GM12865 (cell line): ENCODE results near the gene HDHD5.

ENCODE experiments used
- DNase-seq: peaks from one replicate; pipeline ENCODE4 v3.0.0; 2010; ENCODE audit warnings: low read depth
- H3K4me3 ChIP-seq: 2 replicates; pipeline ENCODE4 v1.5.1; 2011; ENCODE audit warnings: mild to moderate bottlenecking, low read depth, low read length, control low read depth
- TF ChIP-seq, protein P1 (sequence below): IDR thresholded peaks from 2 replicates; pipeline ENCODE4 v1.5.1; 2011; ENCODE audit warnings: low read length, control low read depth, low read depth, inconsistent platforms; ENCODE audit not compliant: insufficient read depth; ENCODE audit errors: missing control alignments

The HDHD5 gene

GRCh38 chr22:17143101-17143500 lies 16.0 kb downstream of the HDHD5 start:
- DNase-seq: no peak
- TF ChIP-seq, protein P1, sequence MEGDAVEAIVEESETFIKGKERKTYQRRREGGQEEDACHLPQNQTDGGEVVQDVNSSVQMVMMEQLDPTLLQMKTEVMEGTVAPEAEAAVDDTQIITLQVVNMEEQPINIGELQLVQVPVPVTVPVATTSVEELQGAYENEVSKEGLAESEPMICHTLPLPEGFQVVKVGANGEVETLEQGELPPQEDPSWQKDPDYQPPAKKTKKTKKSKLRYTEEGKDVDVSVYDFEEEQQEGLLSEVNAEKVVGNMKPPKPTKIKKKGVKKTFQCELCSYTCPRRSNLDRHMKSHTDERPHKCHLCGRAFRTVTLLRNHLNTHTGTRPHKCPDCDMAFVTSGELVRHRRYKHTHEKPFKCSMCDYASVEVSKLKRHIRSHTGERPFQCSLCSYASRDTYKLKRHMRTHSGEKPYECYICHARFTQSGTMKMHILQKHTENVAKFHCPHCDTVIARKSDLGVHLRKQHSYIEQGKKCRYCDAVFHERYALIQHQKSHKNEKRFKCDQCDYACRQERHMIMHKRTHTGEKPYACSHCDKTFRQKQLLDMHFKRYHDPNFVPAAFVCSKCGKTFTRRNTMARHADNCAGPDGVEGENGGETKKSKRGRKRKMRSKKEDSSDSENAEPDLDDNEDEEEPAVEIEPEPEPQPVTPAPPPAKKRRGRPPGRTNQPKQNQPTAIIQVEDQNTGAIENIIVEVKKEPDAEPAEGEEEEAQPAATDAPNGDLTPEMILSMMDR: no peak
- H3K4me3 ChIP-seq: no peak overlapping the region

DNA sequence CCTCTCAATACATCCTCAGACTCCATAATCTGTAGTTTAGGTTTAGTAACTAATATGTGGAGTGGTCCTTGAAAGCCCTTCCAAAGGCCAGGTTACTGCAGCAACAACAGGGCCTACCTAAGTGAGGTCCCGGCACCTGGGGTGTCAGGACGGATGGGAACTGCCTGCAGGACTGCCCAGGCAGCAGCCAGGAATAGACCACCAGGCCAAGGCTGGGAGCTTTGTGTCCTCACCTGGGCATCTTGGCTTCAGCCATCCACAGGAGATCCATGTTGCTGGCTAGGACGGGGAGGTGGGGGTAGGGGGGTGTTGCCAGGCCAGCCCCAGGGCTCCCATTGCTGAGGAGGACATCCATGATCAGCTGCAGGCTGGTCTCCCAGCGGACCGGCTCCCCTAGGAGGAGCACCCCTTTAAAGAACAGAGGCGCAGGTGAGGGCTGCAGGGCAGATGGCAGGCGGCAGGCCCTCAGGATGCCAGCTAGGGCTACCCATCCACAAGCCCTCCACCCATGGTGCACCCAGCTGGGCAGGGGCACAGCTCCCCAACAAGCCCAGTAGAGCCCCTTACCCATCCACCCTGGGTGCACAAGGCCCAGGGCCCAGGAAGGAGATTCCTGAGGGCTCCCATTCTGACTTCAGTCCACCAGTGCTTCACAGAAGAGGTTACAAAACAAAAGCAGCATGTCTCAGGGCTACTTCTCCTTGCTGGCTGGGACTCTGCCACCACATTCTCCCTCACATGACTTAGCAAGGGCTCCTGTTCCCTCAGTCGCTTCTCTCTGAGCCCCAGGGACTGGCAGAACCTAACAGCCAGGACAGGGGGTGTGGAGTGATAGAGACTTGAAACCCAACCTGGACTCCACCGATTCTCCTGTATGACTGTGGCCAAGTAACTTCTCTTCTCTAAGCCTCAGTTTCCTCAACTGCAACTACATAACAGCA lies 18.0 kb downstream of the HDHD5 start:
- TF ChIP-seq, protein P1: no peak
- no peak for DNase-seq
- H3K4me3 ChIP-seq: no peak overlapping the region

DNA sequence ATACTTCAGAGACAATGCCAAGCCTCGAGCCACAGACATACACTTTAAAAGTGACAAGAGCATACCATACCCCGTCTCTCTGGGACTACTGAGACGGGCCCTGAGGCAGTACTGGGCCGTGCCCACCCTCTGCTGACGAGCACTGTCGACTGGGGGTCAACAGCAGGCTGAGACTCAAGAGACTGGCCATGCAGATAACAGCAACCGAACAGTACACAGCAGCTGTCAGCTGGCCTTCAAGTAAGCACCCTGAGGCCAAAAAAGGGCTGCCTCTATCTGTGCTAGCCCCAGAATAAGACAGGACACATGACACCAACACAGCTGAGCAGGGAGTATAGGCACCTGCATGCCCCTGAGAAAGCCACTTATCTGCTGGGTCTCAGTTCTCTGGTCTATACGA lies 19.1 kb downstream of the HDHD5 start:
- TF ChIP-seq, protein P1: no peak
- H3K4me3 ChIP-seq: no peak overlapping the region
- DNase-seq: no peak

- H3K4me3 ChIP-seq: no peak overlapping the region
- no peak for DNase-seq
- TF ChIP-seq, protein P1: no peak
Observed at GRCh38 chr22:17138513-17138912, 20.6 kb downstream of the HDHD5 start.

GRCh38 chr22:17137861-17138425 lies 21.1 kb downstream of the HDHD5 start:
- DNase-seq: no peak
- TF ChIP-seq, protein P1: no peak
- no peak overlapping the region for H3K4me3 ChIP-seq

DNA sequence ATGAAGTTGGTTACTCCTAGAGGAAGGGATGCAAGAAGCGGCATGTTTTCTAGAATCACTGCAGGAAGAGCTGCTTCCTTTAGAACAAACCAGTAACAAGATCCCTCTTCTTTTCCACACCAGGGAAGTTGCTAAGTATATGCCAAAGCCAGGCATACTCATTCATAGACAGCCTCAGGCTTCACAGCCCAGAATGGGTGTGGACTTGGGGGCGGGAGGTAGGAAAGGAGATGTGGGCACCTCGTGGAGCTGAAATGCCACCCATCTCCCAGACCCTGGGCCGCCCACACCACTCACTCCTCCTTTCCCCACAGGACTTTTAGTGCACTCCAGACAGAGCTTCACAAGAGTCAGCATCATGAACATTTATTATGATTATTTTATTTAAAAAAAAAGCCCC lies 21.9 kb downstream of the HDHD5 start:
- TF ChIP-seq, protein P1: no peak
- no peak overlapping the region for H3K4me3 ChIP-seq
- DNase-seq: no peak
